BJ (cell line): ENCODE results near the gene PC. TPM values are rescaled to one million over a fixed set of nuclear protein-coding genes. Genes with fewer than 3 reads are reported as not detected.

Source experiments
- CTCF ChIA-PET: fragments of 350-600 bp; formaldehyde crosslinking; extraction: SDS; loops from one replicate; lab custom pipeline; 2021; ENCODE audit warnings: antibody characterized with exemption, inconsistent platforms; lab: Yijun Ruan, JAX
- POLR2A ChIA-PET: fragments of 300-600 bp; sonication (Branson Sonifier 250); formaldehyde crosslinking; extraction: SDS; loops from one replicate; lab custom pipeline; 2021; ENCODE audit warnings: antibody characterized with exemption; lab: Charles Lee
- DNase-seq: peaks from one replicate; pipeline ENCODE4 v3.0.0-alpha.2; 2011; ENCODE audit warnings: low read depth
- H3K27me3 ChIP-seq: 2 replicates; pipeline ENCODE4 v1.6.0; 2011; ENCODE audit warnings: low read length; ENCODE audit not compliant: control insufficient read depth, insufficient read depth
- H3K36me3 ChIP-seq: 2 replicates; pipeline ENCODE4 v1.5.1; 2011; ENCODE audit warnings: low read length; ENCODE audit not compliant: control insufficient read depth, insufficient read depth
- H3K4me3 ChIP-seq: 2 replicates; pipeline ENCODE4 v1.5.1; 2011; ENCODE audit warnings: low read depth, mild to moderate bottlenecking, control low read depth, low read length
- polyA plus RNA-seq: library from polyadenylated mRNA; depleted of rRNA; stranded (reverse); fragments of >200 nt; gene quantifications from 2 replicates; pipeline ENCODE4 v1.2.3, GENCODE V29; 2011
- TF ChIP-seq, protein P1 (sequence below): IDR thresholded peaks from 2 replicates; pipeline ENCODE4 v1.5.1; 2011; ENCODE audit warnings: low read depth, mild to moderate bottlenecking, control low read depth, inconsistent platforms, low read length, moderate library complexity; ENCODE audit not compliant: insufficient read depth

Gene PC
- polyA plus RNA-seq, 1 experiment: 14.3 TPM

DNA sequence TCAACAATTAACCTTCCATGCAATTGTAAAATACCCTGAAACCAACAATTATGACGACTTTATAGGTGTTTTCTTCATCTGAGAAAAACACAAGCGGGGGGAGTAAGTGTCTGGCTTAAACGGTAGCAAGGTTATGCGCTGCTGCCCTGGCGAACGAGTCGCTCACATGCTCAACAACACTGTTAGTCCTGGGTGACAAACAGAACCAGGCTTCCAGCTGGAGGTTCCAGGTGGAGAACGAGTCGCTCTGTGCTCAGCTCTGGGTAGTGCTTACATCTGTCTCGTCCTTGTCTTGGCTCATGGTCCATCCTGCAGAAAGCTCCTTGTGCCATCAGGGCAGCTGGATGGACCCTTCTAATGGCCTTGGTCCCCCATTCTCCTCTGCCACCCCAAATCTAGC lies 48.2 kb downstream of the PC start:
- CTCF ChIA-PET: no interaction called here
- H3K4me3 ChIP-seq: no peak overlapping the region
- POLR2A ChIA-PET: no interaction called here
- no peak for DNase-seq
- TF ChIP-seq, protein P1, sequence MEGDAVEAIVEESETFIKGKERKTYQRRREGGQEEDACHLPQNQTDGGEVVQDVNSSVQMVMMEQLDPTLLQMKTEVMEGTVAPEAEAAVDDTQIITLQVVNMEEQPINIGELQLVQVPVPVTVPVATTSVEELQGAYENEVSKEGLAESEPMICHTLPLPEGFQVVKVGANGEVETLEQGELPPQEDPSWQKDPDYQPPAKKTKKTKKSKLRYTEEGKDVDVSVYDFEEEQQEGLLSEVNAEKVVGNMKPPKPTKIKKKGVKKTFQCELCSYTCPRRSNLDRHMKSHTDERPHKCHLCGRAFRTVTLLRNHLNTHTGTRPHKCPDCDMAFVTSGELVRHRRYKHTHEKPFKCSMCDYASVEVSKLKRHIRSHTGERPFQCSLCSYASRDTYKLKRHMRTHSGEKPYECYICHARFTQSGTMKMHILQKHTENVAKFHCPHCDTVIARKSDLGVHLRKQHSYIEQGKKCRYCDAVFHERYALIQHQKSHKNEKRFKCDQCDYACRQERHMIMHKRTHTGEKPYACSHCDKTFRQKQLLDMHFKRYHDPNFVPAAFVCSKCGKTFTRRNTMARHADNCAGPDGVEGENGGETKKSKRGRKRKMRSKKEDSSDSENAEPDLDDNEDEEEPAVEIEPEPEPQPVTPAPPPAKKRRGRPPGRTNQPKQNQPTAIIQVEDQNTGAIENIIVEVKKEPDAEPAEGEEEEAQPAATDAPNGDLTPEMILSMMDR: no peak
- H3K27me3 ChIP-seq: no peaks in the 10 kb centered on the region
- H3K36me3 ChIP-seq: peaks cover 2% of the 10 kb centered on the region; the same call in 1 of the 2 replicates

DNA sequence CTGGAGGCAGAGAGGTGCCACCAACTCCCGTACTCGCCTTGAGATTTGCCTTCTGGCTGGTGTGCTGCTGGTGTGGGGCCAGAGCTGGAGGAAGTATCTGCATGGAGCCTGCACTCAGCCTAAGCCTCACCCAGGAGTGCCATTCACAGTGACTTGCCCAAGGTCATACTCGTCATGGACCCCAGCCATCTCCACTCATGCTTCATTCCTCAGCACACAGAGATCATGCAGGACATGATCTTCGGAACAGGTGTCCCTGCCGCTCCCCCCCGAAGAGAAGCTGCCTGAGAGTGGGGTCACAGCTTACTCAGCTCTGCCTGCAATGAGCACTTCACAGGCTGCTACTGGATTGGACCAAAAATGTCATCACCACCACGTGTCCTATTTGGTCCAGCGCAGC lies 49.0 kb downstream of the PC start:
- CTCF ChIA-PET: interaction anchor here (1.2 kb wide), 1 partner anchor 14 kb away, joined by 4 read pairs; no protein-coding TSS in a partner anchor

GRCh38 chr11:66907751-66908630 lies 50.2 kb downstream of the PC start:
- POLR2A ChIA-PET: interaction anchor here (0.5 to 0.6 kb wide), 2 partner anchors 114 to 438 kb away, joined by 3 to 6 read pairs; no protein-coding TSS in a partner anchor

More for the DNA sequence above, 49.0 kb downstream of the PC start:
- Histone ChIP-seq H3K4me3 (no peak overlapping the region), H3K36me3 (peaks cover 2% of the 10 kb centered on the region; the same call in 1 of the 2 replicates), H3K27me3 (no peaks in the 10 kb centered on the region)
- DNase-seq: no peak
- TF ChIP-seq, protein P1: no peak
- POLR2A ChIA-PET: no interaction called here

GRCh38 chr11:66906061-66906733 lies 52.0 kb downstream of the PC start:
- POLR2A ChIA-PET: no interaction called here
- Histone ChIP-seq H3K36me3 (peaks cover 2% of the 10 kb centered on the region; the same call in 1 of the 2 replicates), H3K4me3 (no peak overlapping the region), H3K27me3 (no peaks in the 10 kb centered on the region)
- CTCF ChIA-PET: no interaction called here
- no peak for DNase-seq
- TF ChIP-seq, protein P1: no peak

More at GRCh38 chr11:66907751-66908630, 50.2 kb downstream of the PC start:
- Histone ChIP-seq H3K27me3 (no peaks in the 10 kb centered on the region), H3K36me3 (peaks cover 2% of the 10 kb centered on the region; the same call in 1 of the 2 replicates), H3K4me3 (no peak overlapping the region)
- CTCF ChIA-PET: interaction anchor here (1.2 kb wide), 1 partner anchor 15 kb away, joined by 4 read pairs; no protein-coding TSS in a partner anchor
- TF ChIP-seq, protein P1: no peak
- DNase-seq: no peak

DNA sequence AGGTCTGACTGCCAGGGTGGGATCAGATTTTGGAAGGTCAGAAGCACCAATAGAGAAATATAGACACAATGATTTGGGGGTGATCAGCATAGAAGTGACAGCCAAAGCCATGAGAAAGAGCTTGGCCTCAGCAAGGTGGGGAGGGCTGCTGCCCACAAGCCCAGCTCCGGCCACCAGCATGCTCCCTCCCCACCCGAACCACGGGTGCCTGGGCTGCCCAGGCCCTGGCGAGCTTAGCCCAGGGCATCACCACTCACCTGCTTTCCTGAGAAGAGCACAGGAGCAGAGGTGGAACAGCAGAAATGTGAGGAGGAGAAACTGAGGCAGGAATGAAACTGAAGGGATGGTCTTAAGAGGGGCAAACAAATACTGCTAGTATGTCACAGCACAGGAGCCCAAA lies 52.6 kb downstream of the PC start:
- DNase-seq: no peak
- TF ChIP-seq, protein P1: no peak
- ChIA-PET POLR2A (no interaction called here), CTCF (no interaction called here)
- H3K36me3 ChIP-seq: peaks cover 2% of the 10 kb centered on the region; the same call in 1 of the 2 replicates
- H3K4me3 ChIP-seq: no peak overlapping the region
- no peaks in the 10 kb centered on the region for H3K27me3 ChIP-seq
